ENCODE data around the gene FCHO2. TPM values are rescaled to one million over a fixed set of nuclear protein-coding genes. Genes with fewer than 3 reads are reported as not detected.

FCHO2 gene
- total and polyA plus RNA-seq, 2 donors (not counting 3 experiments of a cell fraction or from before 2014, with no cell fraction given), result 12.0 to 25.2 TPM

DNA sequence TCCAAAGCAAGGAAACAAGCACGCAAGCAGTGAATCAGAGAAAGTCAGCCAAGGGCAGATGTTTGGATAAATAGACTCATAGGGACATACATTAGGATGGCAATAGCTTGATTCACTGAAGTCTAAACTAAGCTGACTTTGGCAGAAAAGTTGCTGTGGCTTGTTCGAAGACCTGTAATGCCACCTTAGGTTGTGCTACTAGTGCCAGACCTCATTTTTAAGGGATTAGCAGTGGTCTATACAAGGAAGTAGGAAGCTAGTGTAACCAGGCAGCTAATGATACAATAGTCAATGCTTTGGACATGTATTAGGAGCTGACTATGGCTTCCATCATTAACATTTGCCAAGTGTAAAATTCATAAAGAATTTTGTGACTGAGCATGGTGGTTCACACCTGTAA is 63.1 kb downstream of the FCHO2 start:
- no peaks in the 10 kb centered on the region for H3K4me1 ChIP-seq (ENCODE audit: control insufficient read depth, extremely low read depth, insufficient read depth, low read length)
- H3K79me2 ChIP-seq (ENCODE audit: control insufficient read depth, insufficient read depth, low read length), result no peaks in the 10 kb centered on the region
- no TSS peak for BruUV-seq (replicated peaks)
- no peak overlapping the region for H3K4me2 ChIP-seq (ENCODE audit: insufficient read depth, low read length)
- ChIA-PET CTCF (no interaction called here), POLR2A (no interaction called here)
- intact Hi-C loops (cut with micrococcal nuclease) (no loop called here), dilution Hi-C loops (cut with MboI; ENCODE audit: extremely low pct_ligation_motif_present, low sequenced_read_pairs) (no loop called here)
- TF ChIP-seq JUN (IDR thresholded peaks at IDR 0.05; ENCODE audit: borderline replicate concordance, insufficient read depth, insufficient read length, low read depth), result no peak
- H3K27ac ChIP-seq (ENCODE audit: insufficient read depth, low read depth, low read length), result no peak overlapping the region
- peaks cover 0 to 11% of the 10 kb centered on the region in 2 experiments for H3K36me3 ChIP-seq (ENCODE audit: control insufficient read depth in 2 of 2, extremely low read depth in 1 of 2, insufficient read depth in 2 of 2, low read length in 2 of 2)
- no peaks in the 10 kb centered on the region for H3K9me3 ChIP-seq (replicated peaks; ENCODE audit: control insufficient read depth, insufficient read depth, low read length)
- H4K20me1 ChIP-seq (replicated peaks; ENCODE audit: control insufficient read depth, extremely low read depth, insufficient read depth, low read length), result no peaks in the 10 kb centered on the region
- no peaks in the 10 kb centered on the region for H3K9me1 ChIP-seq (replicated peaks; ENCODE audit: control insufficient read depth, extremely low read depth, insufficient read depth, low read length)
- no peak overlapping the region for H3K9ac ChIP-seq (replicated peaks; ENCODE audit: extremely low read depth, insufficient read depth, low read length)
- FAIRE-seq, result no peak
- no peak for DNase-seq (ENCODE audit: low read depth, low spot score)
- no peak overlapping the region for H3K4me3 ChIP-seq (replicated peaks in 1 of 3; ENCODE audit: insufficient read depth in 1 of 3, low read depth in 1 of 3, low read length in 3 of 3)
- no peak overlapping the region for H2AFZ ChIP-seq (ENCODE audit: low read depth, low read length)
- no peaks in the 10 kb centered on the region for H3K27me3 ChIP-seq (ENCODE audit: control insufficient read depth in 2 of 2, insufficient read depth in 2 of 2, low read length in 2 of 2)

DNA sequence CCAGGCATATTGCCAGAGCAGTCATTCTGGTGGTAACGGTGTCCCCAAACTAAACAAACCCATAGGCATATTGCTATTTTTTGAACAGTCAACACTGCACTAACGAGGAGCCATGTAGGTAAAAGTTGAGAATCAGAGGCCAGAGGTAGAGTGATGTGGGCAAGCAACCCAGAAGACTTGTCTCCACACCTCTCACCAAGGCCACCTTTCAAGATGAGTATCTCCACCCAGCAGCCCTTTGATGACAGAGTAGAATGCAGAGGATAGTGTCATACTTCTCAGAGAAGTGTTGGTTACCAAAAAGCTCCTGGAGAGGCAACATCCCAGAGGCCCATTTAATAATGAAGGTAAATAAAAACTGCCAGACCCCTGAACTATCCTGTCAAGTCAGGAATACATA is 63.9 kb downstream of the FCHO2 start:
- BruUV-seq (replicated peaks), result no TSS peak
- CTCF ChIA-PET, result no interaction called here
- dilution Hi-C loops (cut with MboI; ENCODE audit: extremely low pct_ligation_motif_present, low sequenced_read_pairs), result no loop called here

More for the DNA sequence above, 63.9 kb downstream of the FCHO2 start:
- H3K4me2 ChIP-seq (ENCODE audit: insufficient read depth, low read length), result no peak overlapping the region
- H3K4me1 ChIP-seq (ENCODE audit: control insufficient read depth, extremely low read depth, insufficient read depth, low read length), result no peaks in the 10 kb centered on the region
- H3K9me3 ChIP-seq (replicated peaks; ENCODE audit: control insufficient read depth, insufficient read depth, low read length), result no peaks in the 10 kb centered on the region
- no peaks in the 10 kb centered on the region for H4K20me1 ChIP-seq (replicated peaks; ENCODE audit: control insufficient read depth, extremely low read depth, insufficient read depth, low read length)
- FAIRE-seq (no peak), DNase-seq (ENCODE audit: low read depth, low spot score) (no peak)
- no peak for TF ChIP-seq POLR2AphosphoS5 (IDR thresholded peaks at IDR 0.05; ENCODE audit: insufficient read depth, low read depth, low read length)
- no peak for TF ChIP-seq FOS (IDR thresholded peaks at IDR 0.05; ENCODE audit: borderline replicate concordance, insufficient read depth, low read length)
- TF ChIP-seq EZH2 (IDR thresholded peaks at IDR 0.05; ENCODE audit: borderline replicate concordance, low read depth, low read length, severe bottlenecking), result no peak
- no peak for TF ChIP-seq MYC (IDR thresholded peaks at IDR 0.05; ENCODE audit: low read depth, low read length)
- no peak for TF ChIP-seq POLR2A (IDR thresholded peaks at IDR 0.05; ENCODE audit: low read depth, low read length)
- no peak for TF ChIP-seq GATA2 (IDR thresholded peaks at IDR 0.05; ENCODE audit: insufficient read depth, insufficient read length, low read depth, low read length)
- TF ChIP-seq, protein P1, sequence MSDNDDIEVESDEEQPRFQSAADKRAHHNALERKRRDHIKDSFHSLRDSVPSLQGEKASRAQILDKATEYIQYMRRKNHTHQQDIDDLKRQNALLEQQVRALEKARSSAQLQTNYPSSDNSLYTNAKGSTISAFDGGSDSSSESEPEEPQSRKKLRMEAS (IDR thresholded peaks at IDR 0.05; ENCODE audit: insufficient read depth, insufficient read length), result no peak
- TF ChIP-seq, protein P2, sequence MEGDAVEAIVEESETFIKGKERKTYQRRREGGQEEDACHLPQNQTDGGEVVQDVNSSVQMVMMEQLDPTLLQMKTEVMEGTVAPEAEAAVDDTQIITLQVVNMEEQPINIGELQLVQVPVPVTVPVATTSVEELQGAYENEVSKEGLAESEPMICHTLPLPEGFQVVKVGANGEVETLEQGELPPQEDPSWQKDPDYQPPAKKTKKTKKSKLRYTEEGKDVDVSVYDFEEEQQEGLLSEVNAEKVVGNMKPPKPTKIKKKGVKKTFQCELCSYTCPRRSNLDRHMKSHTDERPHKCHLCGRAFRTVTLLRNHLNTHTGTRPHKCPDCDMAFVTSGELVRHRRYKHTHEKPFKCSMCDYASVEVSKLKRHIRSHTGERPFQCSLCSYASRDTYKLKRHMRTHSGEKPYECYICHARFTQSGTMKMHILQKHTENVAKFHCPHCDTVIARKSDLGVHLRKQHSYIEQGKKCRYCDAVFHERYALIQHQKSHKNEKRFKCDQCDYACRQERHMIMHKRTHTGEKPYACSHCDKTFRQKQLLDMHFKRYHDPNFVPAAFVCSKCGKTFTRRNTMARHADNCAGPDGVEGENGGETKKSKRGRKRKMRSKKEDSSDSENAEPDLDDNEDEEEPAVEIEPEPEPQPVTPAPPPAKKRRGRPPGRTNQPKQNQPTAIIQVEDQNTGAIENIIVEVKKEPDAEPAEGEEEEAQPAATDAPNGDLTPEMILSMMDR (IDR thresholded peaks at IDR 0.05; ENCODE audit: extremely low read depth in 1 of 2, insufficient read depth in 1 of 2, low read depth in 1 of 2, low read length in 2 of 2), result no peak
- no peak for TF ChIP-seq JUN (IDR thresholded peaks at IDR 0.05; ENCODE audit: borderline replicate concordance, insufficient read depth, insufficient read length, low read depth)
- intact Hi-C loops (cut with micrococcal nuclease), result no loop called here
- peaks cover 0 to 11% of the 10 kb centered on the region in 2 experiments for H3K36me3 ChIP-seq (ENCODE audit: control insufficient read depth in 2 of 2, extremely low read depth in 1 of 2, insufficient read depth in 2 of 2, low read length in 2 of 2)
- H3K27ac ChIP-seq (ENCODE audit: insufficient read depth, low read depth, low read length), result no peak overlapping the region
- no peak overlapping the region for H3K9ac ChIP-seq (replicated peaks; ENCODE audit: extremely low read depth, insufficient read depth, low read length)
- no peak overlapping the region for H2AFZ ChIP-seq (ENCODE audit: low read depth, low read length)
- H3K79me2 ChIP-seq (ENCODE audit: control insufficient read depth, insufficient read depth, low read length), result no peaks in the 10 kb centered on the region
- H3K27me3 ChIP-seq (ENCODE audit: control insufficient read depth in 2 of 2, insufficient read depth in 2 of 2, low read length in 2 of 2), result no peaks in the 10 kb centered on the region
- no peak overlapping the region for H3K4me3 ChIP-seq (replicated peaks in 1 of 3; ENCODE audit: insufficient read depth in 1 of 3, low read depth in 1 of 3, low read length in 3 of 3)
- POLR2A ChIA-PET, result no interaction called here
- no peaks in the 10 kb centered on the region for H3K9me1 ChIP-seq (replicated peaks; ENCODE audit: control insufficient read depth, extremely low read depth, insufficient read depth, low read length)
